OCI-LY3 (cell line): Measurements from ENCODE around the gene PRDM16.

Experiments
- EZH2phosphoT487 ChIP-seq: fragments of 200-600 bp; shearing (Covaris generic); IDR thresholded peaks from 2 replicates; pipeline ENCODE4 v1.6.1; 2018; ENCODE audit warnings: antibody characterized with exemption, mixed run types, low read depth
- TF ChIP-seq, protein P1 (sequence below): fragments of 200-600, 300-600 bp; sonication (generic); IDR thresholded peaks from 2 replicates; pipeline ENCODE4 v1.5.1; 2014; ENCODE audit warnings: antibody characterized with exemption, low read length, low read depth

- TF ChIP-seq, protein P1, sequence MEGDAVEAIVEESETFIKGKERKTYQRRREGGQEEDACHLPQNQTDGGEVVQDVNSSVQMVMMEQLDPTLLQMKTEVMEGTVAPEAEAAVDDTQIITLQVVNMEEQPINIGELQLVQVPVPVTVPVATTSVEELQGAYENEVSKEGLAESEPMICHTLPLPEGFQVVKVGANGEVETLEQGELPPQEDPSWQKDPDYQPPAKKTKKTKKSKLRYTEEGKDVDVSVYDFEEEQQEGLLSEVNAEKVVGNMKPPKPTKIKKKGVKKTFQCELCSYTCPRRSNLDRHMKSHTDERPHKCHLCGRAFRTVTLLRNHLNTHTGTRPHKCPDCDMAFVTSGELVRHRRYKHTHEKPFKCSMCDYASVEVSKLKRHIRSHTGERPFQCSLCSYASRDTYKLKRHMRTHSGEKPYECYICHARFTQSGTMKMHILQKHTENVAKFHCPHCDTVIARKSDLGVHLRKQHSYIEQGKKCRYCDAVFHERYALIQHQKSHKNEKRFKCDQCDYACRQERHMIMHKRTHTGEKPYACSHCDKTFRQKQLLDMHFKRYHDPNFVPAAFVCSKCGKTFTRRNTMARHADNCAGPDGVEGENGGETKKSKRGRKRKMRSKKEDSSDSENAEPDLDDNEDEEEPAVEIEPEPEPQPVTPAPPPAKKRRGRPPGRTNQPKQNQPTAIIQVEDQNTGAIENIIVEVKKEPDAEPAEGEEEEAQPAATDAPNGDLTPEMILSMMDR, result no peak
- no peak for TF ChIP-seq EZH2phosphoT487
These were observed 397.5 kb downstream of the PRDM16 start for GRCh38 chr1:3466366-3467075.
